ENCODE results near the gene KISS1R.

- TF ChIP-seq CTCF (IDR thresholded peaks at IDR 0.05; ENCODE audit: low read depth, low read length, missing input control) (no peak), EGR1 (IDR thresholded peaks at IDR 0.05; ENCODE audit: low read depth in 2 of 2) (no peak)
These were observed 24.4 kb downstream of the KISS1R start for GRCh38 chr19:941292-942132.

Measured in liver (tissue), 3 donors.